NCI-H1694 (cell line): ENCODE data around the gene MAGOHB.

Experiments
- DNase-seq: peaks from one replicate; lab custom pipeline; 2025; lab: John Stamatoyannopoulos, UW

The MAGOHB gene

GRCh38 chr12:10554756-10555481 lies 58.5 kb downstream of the MAGOHB start:
- no peak for DNase-seq

GRCh38 chr12:10554228-10554755 lies 59.1 kb downstream of the MAGOHB start:
- no peak for DNase-seq
